ENCODE data around the gene FUNDC2.

FUNDC2 gene

GRCh38 chrX:155069414-155069813 lies 42.8 kb downstream of the FUNDC2 start:
- DNase-seq = no peak

- DNase-seq = no peak
Measured at GRCh38 chrX:155070038-155070437, 43.4 kb downstream of the FUNDC2 start.

GRCh38 chrX:155070663-155070974 lies 44.0 kb downstream of the FUNDC2 start:
- DNase-seq = peak in 4 of 56 donors; percentile 14 to 31 (median 19)

GRCh38 chrX:155070975-155071693 lies 44.5 kb downstream of the FUNDC2 start, which contains the start of the genes BRCC3, CMC4 and MTCP1:
BRCC3 (plus strand) TSS chrX:155071508; CDS start chrX:155071528, 20 bp downstream.
CMC4 (minus strand) TSS chrX:155071136; CDS start chrX:155064023, 7,113 bp downstream.
MTCP1 (minus strand) TSS chrX:155071136; CDS start chrX:155066010, 5,126 bp downstream.
- peak in 54 of 56 donors; percentile 6 to 84 (median 65) for DNase-seq

GRCh38 chrX:155071694-155072280 lies 45.1 kb downstream of the FUNDC2 start:
- peak in 3 of 56 donors; percentile 33 to 48 (median 42) for DNase-seq

- DNase-seq = peak in 2 of 56 donors; percentile 2 to 11
Measured at GRCh38 chrX:155086202-155086840, 59.7 kb downstream of the FUNDC2 start.

- DNase-seq = no peak
Measured at GRCh38 chrX:155086961-155087735, 60.5 kb downstream of the FUNDC2 start.

GRCh38 chrX:155094468-155095061 lies 67.9 kb downstream of the FUNDC2 start:
- DNase-seq = peak in 1 of 56 donors; percentile 0

- no peak for DNase-seq
Measured at GRCh38 chrX:155105919-155106318, 79.3 kb downstream of the FUNDC2 start.

GRCh38 chrX:155108427-155108826 lies 81.8 kb downstream of the FUNDC2 start:
- DNase-seq = no peak

All from nucleus accumbens (tissue), 56 donors.